ENCODE data around the gene AFG1L. TPM values are rescaled to one million over a fixed set of nuclear protein-coding genes. Genes with fewer than 3 reads are reported as not detected.
A peak's percentile ranks its signal among the peaks of the same experiment; 100 is the strongest.

The AFG1L gene
- total RNA-seq, 3 donors from 2014 or later (not counting 1 experiment from before 2014, with no cell fraction given), result 4.8 to 9.2 (median 5.2) TPM

- Mint-ChIP-seq H3K9me3 (no peaks in the 10 kb centered on the region), H3K4me3 (no peak overlapping the region), H3K4me1 (peaks cover 55 to 56% of the 10 kb centered on the region in 2 donors), H3K36me3 (no peaks in the 10 kb centered on the region), H3K27ac (peak overlapping the region in 1 of 2 donors; percentile 1), H3K27me3 (ENCODE audit: low read depth in 2 of 2) (no peaks in the 10 kb centered on the region)
- no peaks in the 10 kb centered on the region for H3K36me3 ChIP-seq (ENCODE audit: control insufficient read depth, insufficient read depth, low read length)
- H3K27ac ChIP-seq (ENCODE audit: low read length), result no peak overlapping the region
- ATAC-seq (no peak), DNase-seq (no peak)
- H3K4me3 ChIP-seq (ENCODE audit: low read length), result no peak overlapping the region
- H3K27me3 ChIP-seq (ENCODE audit: control insufficient read depth, insufficient read depth, low read length), result no peaks in the 10 kb centered on the region
- no peaks in the 10 kb centered on the region for H3K9me3 ChIP-seq (ENCODE audit: control insufficient read depth, insufficient read depth, low read length)
- peaks cover 12% of the 10 kb centered on the region for H3K4me1 ChIP-seq (ENCODE audit: control insufficient read depth, insufficient read depth, low read length)
- intact Hi-C loops (cut with micrococcal nuclease), result loop anchor here (10.0 kb wide), 1 partner anchor 270 kb away; no protein-coding TSS in a partner anchor
- WGBS (ENCODE audit: insufficient coverage), result 96% methylated on average over 4 of the region's 4 CpGs
- TF ChIP-seq, protein P1, sequence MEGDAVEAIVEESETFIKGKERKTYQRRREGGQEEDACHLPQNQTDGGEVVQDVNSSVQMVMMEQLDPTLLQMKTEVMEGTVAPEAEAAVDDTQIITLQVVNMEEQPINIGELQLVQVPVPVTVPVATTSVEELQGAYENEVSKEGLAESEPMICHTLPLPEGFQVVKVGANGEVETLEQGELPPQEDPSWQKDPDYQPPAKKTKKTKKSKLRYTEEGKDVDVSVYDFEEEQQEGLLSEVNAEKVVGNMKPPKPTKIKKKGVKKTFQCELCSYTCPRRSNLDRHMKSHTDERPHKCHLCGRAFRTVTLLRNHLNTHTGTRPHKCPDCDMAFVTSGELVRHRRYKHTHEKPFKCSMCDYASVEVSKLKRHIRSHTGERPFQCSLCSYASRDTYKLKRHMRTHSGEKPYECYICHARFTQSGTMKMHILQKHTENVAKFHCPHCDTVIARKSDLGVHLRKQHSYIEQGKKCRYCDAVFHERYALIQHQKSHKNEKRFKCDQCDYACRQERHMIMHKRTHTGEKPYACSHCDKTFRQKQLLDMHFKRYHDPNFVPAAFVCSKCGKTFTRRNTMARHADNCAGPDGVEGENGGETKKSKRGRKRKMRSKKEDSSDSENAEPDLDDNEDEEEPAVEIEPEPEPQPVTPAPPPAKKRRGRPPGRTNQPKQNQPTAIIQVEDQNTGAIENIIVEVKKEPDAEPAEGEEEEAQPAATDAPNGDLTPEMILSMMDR (IDR thresholded peaks at IDR 0.05), result no peak
These were observed 40.1 kb upstream of the AFG1L start for GRCh38 chr6:108254433-108255410.

DNA sequence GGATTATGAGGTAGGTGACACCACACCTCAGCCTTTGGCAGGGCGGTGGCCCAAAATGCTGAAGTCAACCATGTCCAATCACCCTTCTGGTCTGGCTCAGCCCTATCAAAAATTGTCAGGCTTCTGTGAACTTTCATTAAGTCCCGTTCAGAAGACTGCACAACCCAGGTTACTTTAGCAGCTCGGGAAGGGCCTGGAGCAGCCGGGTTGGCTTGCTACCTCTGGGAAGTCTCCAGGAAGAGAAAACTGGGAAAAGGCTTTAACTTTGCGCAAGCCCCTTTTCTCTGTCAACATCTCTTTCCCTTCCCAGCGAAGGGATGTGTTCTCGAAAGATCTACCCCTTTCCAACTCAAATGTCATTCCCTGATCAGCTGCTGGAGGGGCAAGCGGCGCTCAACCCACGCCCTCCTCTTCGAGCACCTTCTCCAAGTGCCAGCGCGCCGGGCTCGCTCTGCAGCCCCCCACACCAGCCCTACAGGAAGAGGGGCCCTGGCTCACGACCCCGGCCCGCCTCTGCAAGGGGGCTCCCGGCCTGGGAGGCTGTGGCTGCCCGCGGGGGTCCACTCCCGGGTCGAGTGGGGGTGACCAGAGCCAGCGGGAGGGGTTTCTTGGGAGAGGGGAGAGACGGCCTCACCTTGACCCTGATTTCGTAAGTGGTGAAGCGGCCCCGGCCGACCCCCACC is 34.6 kb upstream of the AFG1L start:
- peaks cover 23% of the 10 kb centered on the region for H3K4me1 ChIP-seq (ENCODE audit: control insufficient read depth, insufficient read depth, low read length)
- H3K36me3 ChIP-seq (ENCODE audit: control insufficient read depth, insufficient read depth, low read length), result no peaks in the 10 kb centered on the region
- TF ChIP-seq, protein P1 (IDR thresholded peaks at IDR 0.05), result no peak
- DNase-seq (peak in 1 of 2 donors; percentile 54), ATAC-seq (peak in 1 of 3 donors; percentile 3)
- no peaks in the 10 kb centered on the region for H3K9me3 ChIP-seq (ENCODE audit: control insufficient read depth, insufficient read depth, low read length)
- peaks cover 16 to 34% of the 10 kb centered on the region in 2 donors for H3K4me1 Mint-ChIP-seq
- peak overlapping the region; percentile 89 for H3K4me3 ChIP-seq (ENCODE audit: low read length)
- peak overlapping the region; percentile 95 to 96 for H3K27ac Mint-ChIP-seq
- peak overlapping the region; percentile 98 for H3K27ac ChIP-seq (ENCODE audit: low read length)
- H3K4me3 Mint-ChIP-seq, result peak overlapping the region; percentile 93
- WGBS (ENCODE audit: insufficient coverage), result under 1% methylated on average over 29 of the region's 29 CpGs
- intact Hi-C loops (cut with micrococcal nuclease), result loop anchor here (2.0 to 10.0 kb wide), 4 partner anchors 185 to 1122 kb away; partner anchors contain the start of genes CD164, CEP57L1, OSTM1 and SESN1
- no peaks in the 10 kb centered on the region for H3K36me3 Mint-ChIP-seq
- no peaks in the 10 kb centered on the region for H3K27me3 ChIP-seq (ENCODE audit: control insufficient read depth, insufficient read depth, low read length)
- no peaks in the 10 kb centered on the region for H3K9me3 Mint-ChIP-seq
- no peaks in the 10 kb centered on the region for H3K27me3 Mint-ChIP-seq (ENCODE audit: low read depth in 2 of 2)

GRCh38 chr6:108260809-108261569 is 33.9 kb upstream of the AFG1L start, which contains the start of gene SNX3:
SNX3 (minus strand) TSS chr6:108261040; CDS start chr6:108260921, 119 bp downstream.
- Histone ChIP-seq H3K36me3 (ENCODE audit: control insufficient read depth, insufficient read depth, low read length) (no peaks in the 10 kb centered on the region), H3K9me3 (ENCODE audit: control insufficient read depth, insufficient read depth, low read length) (no peaks in the 10 kb centered on the region), H3K27me3 (ENCODE audit: control insufficient read depth, insufficient read depth, low read length) (no peaks in the 10 kb centered on the region), H3K4me1 (ENCODE audit: control insufficient read depth, insufficient read depth, low read length) (peaks cover 23% of the 10 kb centered on the region), H3K4me3 (ENCODE audit: low read length) (peak within 1 kb of the TSS; percentile 89), H3K27ac (ENCODE audit: low read length) (peak within 1 kb of the TSS; percentile 98)
- Mint-ChIP-seq H3K27me3 (ENCODE audit: low read depth in 2 of 2) (no peaks in the 10 kb centered on the region), H3K4me3 (peak within 1 kb of the TSS; percentile 93), H3K9me3 (no peaks in the 10 kb centered on the region), H3K4me1 (peaks cover 16 to 34% of the 10 kb centered on the region in 2 donors), H3K36me3 (no peaks in the 10 kb centered on the region), H3K27ac (peak within 1 kb of the TSS; percentile 95 to 96)
- DNase-seq, result peak; percentile 91 to 93
- intact Hi-C loops (cut with micrococcal nuclease), result loop anchor here (1.0 to 10.0 kb wide), 5 partner anchors 33 to 1121 kb away; partner anchors contain the start of genes CD164, CEP57L1, OSTM1 and SESN1
- under 1% methylated on average over 83 of the region's 83 CpGs for WGBS (ENCODE audit: insufficient coverage)
- TF ChIP-seq, protein P1 (IDR thresholded peaks at IDR 0.05), result no peak
- ATAC-seq, result peak; percentile 83 to 95 (median 86)
